Fibroblast of mammary gland (primary cell): ENCODE measurements around the gene MEIKIN.

ENCODE experiments used
- DNase-seq: peaks from one replicate; pipeline ENCODE4 v3.0.0-alpha.2; 2010; ENCODE audit warnings: low read depth
- H3K4me3 ChIP-seq: 2 replicates; pipeline ENCODE4 v1.5.1; 2011; ENCODE audit warnings: low read depth, mild to moderate bottlenecking, low read length, moderate library complexity; ENCODE audit not compliant: control insufficient read depth
- TF ChIP-seq, protein P1 (sequence below): conservative IDR thresholded peaks from 2 replicates; pipeline ENCODE4 v1.5.1; 2011; ENCODE audit warnings: low read depth, low read length, inconsistent platforms; ENCODE audit not compliant: control insufficient read depth, insufficient read depth

MEIKIN gene

DNA sequence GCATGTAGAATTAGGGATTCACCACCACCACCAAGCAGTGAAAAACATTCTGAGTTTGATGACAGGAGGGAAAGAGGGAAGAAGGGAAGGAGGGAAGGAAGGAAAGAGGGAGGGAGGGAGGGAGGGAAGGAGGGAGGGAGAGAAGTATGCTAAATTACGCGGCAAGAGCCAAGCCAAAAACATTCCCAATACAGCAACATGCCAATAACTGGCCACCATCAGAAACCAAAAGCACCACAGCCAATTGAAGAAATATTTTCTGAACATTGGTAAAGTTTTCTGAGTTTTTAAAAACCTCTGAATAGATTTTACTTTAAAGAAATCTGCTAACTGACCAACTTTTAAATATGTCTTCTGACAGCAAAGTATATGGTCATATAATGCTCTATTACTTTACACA is 184.7 kb downstream of the MEIKIN start:
- DNase-seq = no peak
- TF ChIP-seq, protein P1, sequence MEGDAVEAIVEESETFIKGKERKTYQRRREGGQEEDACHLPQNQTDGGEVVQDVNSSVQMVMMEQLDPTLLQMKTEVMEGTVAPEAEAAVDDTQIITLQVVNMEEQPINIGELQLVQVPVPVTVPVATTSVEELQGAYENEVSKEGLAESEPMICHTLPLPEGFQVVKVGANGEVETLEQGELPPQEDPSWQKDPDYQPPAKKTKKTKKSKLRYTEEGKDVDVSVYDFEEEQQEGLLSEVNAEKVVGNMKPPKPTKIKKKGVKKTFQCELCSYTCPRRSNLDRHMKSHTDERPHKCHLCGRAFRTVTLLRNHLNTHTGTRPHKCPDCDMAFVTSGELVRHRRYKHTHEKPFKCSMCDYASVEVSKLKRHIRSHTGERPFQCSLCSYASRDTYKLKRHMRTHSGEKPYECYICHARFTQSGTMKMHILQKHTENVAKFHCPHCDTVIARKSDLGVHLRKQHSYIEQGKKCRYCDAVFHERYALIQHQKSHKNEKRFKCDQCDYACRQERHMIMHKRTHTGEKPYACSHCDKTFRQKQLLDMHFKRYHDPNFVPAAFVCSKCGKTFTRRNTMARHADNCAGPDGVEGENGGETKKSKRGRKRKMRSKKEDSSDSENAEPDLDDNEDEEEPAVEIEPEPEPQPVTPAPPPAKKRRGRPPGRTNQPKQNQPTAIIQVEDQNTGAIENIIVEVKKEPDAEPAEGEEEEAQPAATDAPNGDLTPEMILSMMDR = no peak
- H3K4me3 ChIP-seq = no peak overlapping the region

DNA sequence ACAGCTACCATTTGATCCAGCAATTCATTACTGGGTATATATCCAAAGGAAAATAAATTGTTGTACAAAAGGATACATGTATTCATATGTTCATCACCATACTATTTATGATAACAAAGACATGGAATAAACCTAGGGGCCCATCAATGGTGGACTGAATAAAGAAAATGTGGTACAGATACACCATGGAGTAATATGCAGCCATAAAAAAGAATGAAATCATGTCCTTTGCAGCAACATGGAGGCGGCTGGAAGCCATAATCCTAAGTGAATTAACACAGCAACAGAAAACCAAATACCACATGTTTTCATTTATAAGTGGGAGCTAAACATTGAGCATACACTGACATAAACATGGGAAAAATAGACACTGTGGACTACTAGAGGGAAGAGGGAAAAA is 185.8 kb downstream of the MEIKIN start:
- no peak overlapping the region for H3K4me3 ChIP-seq
- TF ChIP-seq, protein P1 = no peak
- DNase-seq = no peak

DNA sequence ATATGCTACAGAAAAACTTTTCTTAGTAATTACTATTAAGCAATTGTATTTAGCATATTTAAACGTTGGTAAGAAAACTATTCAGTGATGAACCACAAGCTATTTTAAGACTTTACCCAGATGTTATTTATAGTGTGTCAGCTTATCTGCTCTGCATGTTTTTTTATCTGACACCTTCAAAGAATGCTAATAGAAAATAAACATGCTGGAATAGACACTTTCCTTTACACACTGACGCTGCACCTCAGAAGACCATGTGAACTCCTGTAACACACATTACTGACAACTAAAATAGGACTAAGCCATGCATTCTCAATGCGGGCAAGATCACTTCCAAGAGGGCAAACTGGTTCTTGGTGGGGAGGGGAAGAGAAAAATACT is 187.0 kb downstream of the MEIKIN start:
- TF ChIP-seq, protein P1 = no peak
- DNase-seq = no peak
- no peak overlapping the region for H3K4me3 ChIP-seq

DNA sequence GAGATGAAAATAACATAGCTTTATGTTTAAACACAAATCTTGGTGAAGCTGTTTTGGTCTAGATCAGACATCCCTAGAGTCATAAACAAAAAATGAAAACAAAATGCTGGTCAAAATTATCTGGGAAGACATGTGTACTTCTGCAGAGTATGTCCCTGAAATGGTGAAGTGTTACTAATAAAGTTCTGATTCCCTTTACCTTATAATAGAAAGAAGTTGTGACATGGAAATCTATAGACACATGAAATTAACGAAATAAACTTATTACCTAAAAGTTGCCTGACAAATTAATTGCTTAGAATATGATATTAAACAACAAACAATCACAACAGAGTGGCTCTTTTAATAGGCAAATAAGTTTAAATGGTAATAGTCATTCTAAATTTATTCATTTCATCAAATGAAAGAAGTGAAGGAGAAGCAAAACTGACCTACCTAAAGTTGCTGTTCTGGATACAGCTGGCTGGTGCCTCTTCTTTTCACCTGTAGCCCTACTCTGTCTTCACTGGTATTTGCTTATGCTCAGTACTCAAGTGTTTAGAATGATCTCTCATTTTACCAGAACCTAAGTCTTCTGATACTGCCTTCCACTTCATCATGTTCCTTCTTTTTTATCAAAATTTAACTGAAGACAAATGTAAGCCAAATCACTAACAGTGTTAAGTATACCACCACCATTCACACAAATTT is 187.5 kb downstream of the MEIKIN start:
- TF ChIP-seq, protein P1 = no peak
- no peak overlapping the region for H3K4me3 ChIP-seq
- DNase-seq = no peak
